ENCODE measurements around the gene FOXA2. TPM values are rescaled to one million over a fixed set of nuclear protein-coding genes. Genes with fewer than 3 reads are reported as not detected.

Gene FOXA2
- total RNA-seq, 1 experiment from 2014 or later, result 43.6 TPM

DNA sequence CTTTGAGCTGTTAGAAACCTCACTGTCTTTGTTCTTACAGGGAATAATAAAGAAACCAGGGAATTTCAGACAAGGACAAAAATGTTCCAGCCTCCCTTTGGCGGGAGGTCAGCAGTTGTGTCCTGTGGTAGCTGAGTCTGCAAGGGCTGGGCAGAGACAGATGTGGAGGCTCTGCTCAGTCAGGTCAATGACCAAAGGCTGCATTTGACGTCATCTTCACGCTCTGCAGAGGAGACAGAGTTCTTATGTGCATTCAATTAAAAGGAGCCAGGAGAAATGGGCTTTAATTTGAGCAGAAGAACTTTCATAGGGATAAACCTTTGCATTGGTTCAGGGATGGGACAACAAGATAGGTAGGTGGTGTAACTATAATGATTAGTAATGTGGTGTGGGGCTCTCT lies 45.1 kb upstream of the FOXA2 start:
- H3K36me3 ChIP-seq (ENCODE audit: control insufficient read depth, insufficient read depth, low read length), result no peaks in the 10 kb centered on the region
- no peak for DNase-seq
- no peak overlapping the region for H3K27ac Mint-ChIP-seq (ENCODE audit: unreplicated experiment)
- peaks cover 4% of the 10 kb centered on the region for H3K27me3 Mint-ChIP-seq (ENCODE audit: insufficient read depth, unreplicated experiment)
- no peaks in the 10 kb centered on the region for H3K27me3 ChIP-seq (replicated peaks; ENCODE audit: control insufficient read depth, insufficient read depth, low read length)
- H3K4me1 ChIP-seq, result no peaks in the 10 kb centered on the region
- H3K4me3 ChIP-seq (ENCODE audit: low read depth, low read length), result no peak overlapping the region
- no peak overlapping the region for H3K4me3 Mint-ChIP-seq (ENCODE audit: unreplicated experiment)
- no peaks in the 10 kb centered on the region for H3K36me3 Mint-ChIP-seq (ENCODE audit: insufficient read depth, unreplicated experiment)
- H3K9me3 ChIP-seq, result no peaks in the 10 kb centered on the region
- BruUV-seq (replicated peaks), result no TSS peak
- TF ChIP-seq, protein P1, sequence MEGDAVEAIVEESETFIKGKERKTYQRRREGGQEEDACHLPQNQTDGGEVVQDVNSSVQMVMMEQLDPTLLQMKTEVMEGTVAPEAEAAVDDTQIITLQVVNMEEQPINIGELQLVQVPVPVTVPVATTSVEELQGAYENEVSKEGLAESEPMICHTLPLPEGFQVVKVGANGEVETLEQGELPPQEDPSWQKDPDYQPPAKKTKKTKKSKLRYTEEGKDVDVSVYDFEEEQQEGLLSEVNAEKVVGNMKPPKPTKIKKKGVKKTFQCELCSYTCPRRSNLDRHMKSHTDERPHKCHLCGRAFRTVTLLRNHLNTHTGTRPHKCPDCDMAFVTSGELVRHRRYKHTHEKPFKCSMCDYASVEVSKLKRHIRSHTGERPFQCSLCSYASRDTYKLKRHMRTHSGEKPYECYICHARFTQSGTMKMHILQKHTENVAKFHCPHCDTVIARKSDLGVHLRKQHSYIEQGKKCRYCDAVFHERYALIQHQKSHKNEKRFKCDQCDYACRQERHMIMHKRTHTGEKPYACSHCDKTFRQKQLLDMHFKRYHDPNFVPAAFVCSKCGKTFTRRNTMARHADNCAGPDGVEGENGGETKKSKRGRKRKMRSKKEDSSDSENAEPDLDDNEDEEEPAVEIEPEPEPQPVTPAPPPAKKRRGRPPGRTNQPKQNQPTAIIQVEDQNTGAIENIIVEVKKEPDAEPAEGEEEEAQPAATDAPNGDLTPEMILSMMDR (IDR thresholded peaks at IDR 0.05; ENCODE audit: insufficient read depth in 1 of 2, low read depth in 1 of 2, low read length in 1 of 2, severe bottlenecking in 1 of 2, unreplicated experiment in 1 of 2), result no peak
- no peaks in the 10 kb centered on the region for H3K9me3 Mint-ChIP-seq (ENCODE audit: unreplicated experiment)
- CTCF ChIA-PET, result no interaction called here
- intact Hi-C loops (cut with micrococcal nuclease; ENCODE audit: unreplicated experiment), result no loop called here
- H3K4me1 Mint-ChIP-seq (ENCODE audit: low read depth, unreplicated experiment), result no peaks in the 10 kb centered on the region
- POLR2A ChIA-PET, result no interaction called here

DNA sequence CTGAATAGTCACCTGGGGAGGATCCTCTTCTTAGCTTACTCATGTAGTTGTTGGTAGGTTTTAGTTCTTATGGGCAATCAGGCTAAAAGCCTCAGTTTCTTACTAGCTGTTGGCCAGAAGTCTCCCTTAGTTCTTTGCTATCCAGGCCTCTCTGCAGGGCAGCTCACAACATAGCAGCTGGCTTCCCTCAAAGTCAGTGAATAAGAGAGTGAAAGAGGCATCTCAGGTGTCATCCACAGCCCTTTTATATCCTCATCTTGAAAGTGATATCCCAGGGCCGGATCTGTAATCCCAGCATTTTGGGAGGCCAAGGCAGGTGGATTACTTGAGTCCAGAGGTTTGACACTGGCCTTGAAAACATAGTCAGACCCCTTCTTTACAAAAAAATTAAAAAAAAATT lies 42.1 kb upstream of the FOXA2 start:
- no peaks in the 10 kb centered on the region for H3K4me1 ChIP-seq
- no peaks in the 10 kb centered on the region for H3K27me3 ChIP-seq (replicated peaks; ENCODE audit: control insufficient read depth, insufficient read depth, low read length)
- POLR2A ChIA-PET, result no interaction called here
- no peaks in the 10 kb centered on the region for H3K36me3 Mint-ChIP-seq (ENCODE audit: insufficient read depth, unreplicated experiment)
- intact Hi-C loops (cut with micrococcal nuclease; ENCODE audit: unreplicated experiment), result no loop called here
- DNase-seq, result no peak
- no peaks in the 10 kb centered on the region for H3K27me3 Mint-ChIP-seq (ENCODE audit: insufficient read depth, unreplicated experiment)
- H3K36me3 ChIP-seq (ENCODE audit: control insufficient read depth, insufficient read depth, low read length), result no peaks in the 10 kb centered on the region
- TF ChIP-seq, protein P1 (IDR thresholded peaks at IDR 0.05; ENCODE audit: insufficient read depth in 1 of 2, low read depth in 1 of 2, low read length in 1 of 2, severe bottlenecking in 1 of 2, unreplicated experiment in 1 of 2), result no peak
- CTCF ChIA-PET, result no interaction called here
- no TSS peak for BruUV-seq (replicated peaks)
- no peak overlapping the region for H3K4me3 ChIP-seq (ENCODE audit: low read depth, low read length)
- H3K4me3 Mint-ChIP-seq (ENCODE audit: unreplicated experiment), result no peak overlapping the region
- H3K27ac Mint-ChIP-seq (ENCODE audit: unreplicated experiment), result no peak overlapping the region
- no peaks in the 10 kb centered on the region for H3K9me3 Mint-ChIP-seq (ENCODE audit: unreplicated experiment)
- no peaks in the 10 kb centered on the region for H3K9me3 ChIP-seq
- H3K4me1 Mint-ChIP-seq (ENCODE audit: low read depth, unreplicated experiment), result no peaks in the 10 kb centered on the region

DNA sequence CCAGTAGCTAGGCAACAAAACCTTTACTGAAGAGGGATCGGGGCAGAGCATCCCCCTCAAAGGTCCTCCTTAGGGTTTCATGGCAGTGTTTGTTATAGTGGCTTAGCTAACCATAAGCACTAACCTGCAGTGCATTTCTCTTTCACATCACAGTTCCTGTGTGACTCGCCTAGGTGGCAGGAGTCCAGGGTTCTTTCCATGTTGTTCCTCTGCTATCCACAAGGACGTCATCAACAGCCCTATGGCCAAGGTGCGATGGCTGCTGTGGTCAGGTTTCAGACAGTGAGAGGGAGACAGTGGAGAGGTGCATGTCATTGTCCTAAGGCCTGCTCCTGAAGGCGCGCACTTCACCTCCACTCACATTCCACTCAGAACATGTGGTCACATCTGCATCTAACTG lies 38.8 kb upstream of the FOXA2 start:
- Mint-ChIP-seq H3K27ac (ENCODE audit: unreplicated experiment) (no peak overlapping the region), H3K27me3 (ENCODE audit: insufficient read depth, unreplicated experiment) (no peaks in the 10 kb centered on the region), H3K4me1 (ENCODE audit: low read depth, unreplicated experiment) (peaks cover 8% of the 10 kb centered on the region), H3K9me3 (ENCODE audit: unreplicated experiment) (no peaks in the 10 kb centered on the region), H3K4me3 (ENCODE audit: unreplicated experiment) (no peak overlapping the region), H3K36me3 (ENCODE audit: insufficient read depth, unreplicated experiment) (no peaks in the 10 kb centered on the region)
- Histone ChIP-seq H3K27me3 (replicated peaks; ENCODE audit: control insufficient read depth, insufficient read depth, low read length) (no peaks in the 10 kb centered on the region), H3K4me3 (ENCODE audit: low read depth, low read length) (no peak overlapping the region), H3K4me1 (peaks cover 14% of the 10 kb centered on the region), H3K9me3 (no peaks in the 10 kb centered on the region), H3K36me3 (ENCODE audit: control insufficient read depth, insufficient read depth, low read length) (no peaks in the 10 kb centered on the region)
- DNase-seq, result peak in 1 of 2 experiments; percentile 24
- CTCF ChIA-PET, result no interaction called here
- BruUV-seq (replicated peaks), result no TSS peak
- TF ChIP-seq, protein P1 (IDR thresholded peaks at IDR 0.05; ENCODE audit: insufficient read depth in 1 of 2, low read depth in 1 of 2, low read length in 1 of 2, severe bottlenecking in 1 of 2, unreplicated experiment in 1 of 2), result no peak
- POLR2A ChIA-PET, result interaction anchor here (0.6 kb wide), 1 partner anchor 88 kb away, joined by 3 read pairs; no protein-coding TSS in a partner anchor
- intact Hi-C loops (cut with micrococcal nuclease; ENCODE audit: unreplicated experiment), result no loop called here

Data from Caco-2 (cell line).